Neural cell (in vitro differentiated cells): ENCODE results near the gene RNASE13. TPM values are rescaled to one million over a fixed set of nuclear protein-coding genes. Genes with fewer than 3 reads are reported as not detected.

ENCODE experiments used
- H2AFZ ChIP-seq: fragments of 200-600, 300-800 bp; sonication (generic), shearing (Covaris generic); 2 replicates; pipeline ENCODE4 v1.6.0; 2014; ENCODE audit warnings: low read depth, mild to moderate bottlenecking, antibody characterized with exemption, low read length, moderate library complexity
- H3F3A ChIP-seq: fragments of 200-600 bp; shearing (Covaris generic); 2 replicates; pipeline ENCODE4 v1.6.1; 2016; ENCODE audit warnings: mild to moderate bottlenecking, moderate library complexity, mixed read lengths, antibody characterized with exemption, low read length; ENCODE audit not compliant: insufficient read depth, poor library complexity, severe bottlenecking
- H3K27ac ChIP-seq: fragments of 200-600, 300-800 bp; sonication (generic), shearing (Covaris generic); 2 replicates; pipeline ENCODE4 v1.5.1; 2014; ENCODE audit warnings: mild to moderate bottlenecking, low read length, moderate library complexity
- H3K27me3 ChIP-seq: fragments of 300-800, 200-600 bp; sonication (generic), shearing (Covaris generic); 2 replicates; pipeline ENCODE4 v1.6.0; 2014; ENCODE audit warnings: mild to moderate bottlenecking, low read depth, low read length, moderate library complexity; ENCODE audit not compliant: insufficient read depth
- H3K36me3 ChIP-seq: fragments of 300-800, 200-600 bp; sonication (generic), shearing (Covaris generic); 2 replicates; pipeline ENCODE4 v1.5.1; 2014; ENCODE audit warnings: mild to moderate bottlenecking, antibody characterized with exemption, low read length, moderate library complexity; ENCODE audit not compliant: insufficient read depth
- H3K4me2 ChIP-seq: fragments of 300-800, 200-600 bp; sonication (generic), shearing (Covaris generic); 2 replicates; pipeline ENCODE4 v1.6.0; 2014; ENCODE audit warnings: mild to moderate bottlenecking, low read length
- H3K4me3 ChIP-seq: fragments of 300-800, 200-600 bp; sonication (generic), shearing (Covaris generic); 2 replicates; pipeline ENCODE4 v1.5.1; 2014; ENCODE audit warnings: mild to moderate bottlenecking, low read length, moderate library complexity
- H3K79me2 ChIP-seq: fragments of 200-600 bp; shearing (Covaris generic); replicated peaks from 2 replicates; pipeline ENCODE4 v1.6.0; 2014; ENCODE audit warnings: mild to moderate bottlenecking, low read length, moderate library complexity; ENCODE audit not compliant: insufficient read depth
- H3K9ac ChIP-seq: fragments of 300-800, 200-600 bp; sonication (generic), shearing (Covaris generic); 2 replicates; pipeline ENCODE4 v1.6.1; 2016; ENCODE audit warnings: mild to moderate bottlenecking, low read length, mixed read lengths
- H3K9me2 ChIP-seq: fragments of 200-600 bp; shearing (Covaris generic); 2 replicates; pipeline ENCODE4 v1.6.1; 2016; ENCODE audit warnings: mild to moderate bottlenecking, low read length, mixed read lengths; ENCODE audit not compliant: insufficient read depth
- H3K9me3 ChIP-seq: fragments of 200-600, 300-800 bp; sonication (generic), shearing (Covaris generic); 2 replicates; pipeline ENCODE4 v1.6.1; 2016; ENCODE audit warnings: mild to moderate bottlenecking, mixed run types, low read length, moderate library complexity, mixed read lengths
- H4K20me1 ChIP-seq: fragments of 200-600 bp; shearing (Covaris generic); 2 replicates; pipeline ENCODE4 v1.6.1; 2016; ENCODE audit warnings: mild to moderate bottlenecking, mixed run types; ENCODE audit not compliant: insufficient read depth
- EP300 ChIP-seq: fragments of 450-650 bp; conservative IDR thresholded peaks from 2 replicates; pipeline ENCODE4 v1.6.1; 2014; ENCODE audit warnings: antibody characterized with exemption, mild to moderate bottlenecking, moderate library complexity; ENCODE audit not compliant: poor library complexity, severe bottlenecking
- EZH2 ChIP-seq: fragments of 200-600, 300-800 bp; shearing (Covaris generic), sonication (generic); IDR thresholded peaks from 2 replicates; pipeline ENCODE4 v1.6.1; 2014; ENCODE audit warnings: antibody characterized with exemption, low read length, borderline replicate concordance, mild to moderate bottlenecking; ENCODE audit not compliant: insufficient read depth, poor library complexity, severe bottlenecking
- MXI1 ChIP-seq: fragments of 450-650 bp; conservative IDR thresholded peaks from 2 replicates; pipeline ENCODE4 v1.6.1; 2014; ENCODE audit warnings: antibody characterized with exemption, mild to moderate bottlenecking; ENCODE audit not compliant: poor library complexity, severe bottlenecking
- POLR2AphosphoS5 ChIP-seq: IDR thresholded peaks from 2 replicates; pipeline ENCODE4 v1.6.1; 2012
- RAD21 ChIP-seq: fragments of 450-650 bp; conservative IDR thresholded peaks from 2 replicates; pipeline ENCODE4 v1.6.1; 2014; ENCODE audit warnings: antibody characterized with exemption, mild to moderate bottlenecking, moderate library complexity
- SMC3 ChIP-seq: fragments of 450-650 bp; conservative IDR thresholded peaks from 2 replicates; pipeline ENCODE4 v1.6.1; 2014; ENCODE audit warnings: antibody characterized with exemption, mild to moderate bottlenecking, moderate library complexity; ENCODE audit not compliant: poor library complexity
- TAF1 ChIP-seq: IDR thresholded peaks from 2 replicates; pipeline ENCODE4 v1.6.1; 2012; ENCODE audit warnings: low read depth
- polyA plus RNA-seq: library from polyadenylated mRNA; depleted of rRNA; stranded (reverse); fragments of >200 nt; gene quantifications from 2 replicates; pipeline ENCODE4 v1.2.3, GENCODE V29; 2014
- TF ChIP-seq, protein P1 (sequence below): fragments of 450-650 bp; IDR thresholded peaks from 2 replicates; pipeline ENCODE4 v1.5.1; 2014; ENCODE audit warnings: antibody characterized with exemption, mild to moderate bottlenecking, moderate library complexity; ENCODE audit not compliant: poor library complexity, severe bottlenecking
- TF ChIP-seq, protein P2 (sequence below): IDR thresholded peaks from 2 replicates; pipeline ENCODE4 v1.6.1; 2012; ENCODE audit warnings: borderline replicate concordance

Gene RNASE13
- polyA plus RNA-seq, 1 donor from 2014 or later, result not detected

DNA sequence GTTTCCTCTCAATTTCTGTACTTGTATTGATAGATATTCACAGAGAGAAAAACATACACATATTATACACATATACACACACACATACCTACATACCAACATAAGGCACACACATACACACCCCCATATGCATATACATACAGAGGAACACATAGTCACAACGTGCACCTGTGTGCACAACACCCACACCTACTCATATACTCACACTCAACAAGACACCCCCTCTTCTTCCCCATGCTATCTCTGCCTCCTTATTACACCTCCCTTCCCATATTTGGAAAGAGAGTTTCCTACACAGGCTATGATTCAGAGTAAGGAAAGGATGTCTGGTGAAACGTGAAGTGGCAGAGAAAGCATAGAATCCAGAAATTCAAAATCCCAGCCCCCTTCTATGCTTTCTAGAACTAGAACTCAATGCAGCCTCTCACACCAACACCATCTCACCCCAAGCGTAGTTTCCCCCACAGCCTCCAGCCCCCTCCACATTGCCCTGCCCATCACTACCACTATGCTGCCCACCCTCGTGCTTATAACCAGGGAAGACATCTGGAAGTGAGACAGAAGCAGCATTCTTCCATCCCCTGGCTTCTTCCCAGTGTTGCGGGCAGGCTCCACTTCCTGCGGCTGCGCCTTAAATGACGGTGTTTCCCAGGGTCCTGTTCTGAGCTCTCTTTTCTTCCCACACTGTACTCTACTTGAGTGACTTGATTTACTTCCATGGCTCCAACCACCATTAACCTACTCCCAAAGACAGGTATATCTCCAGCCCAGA lies 25.4 kb upstream of the RNASE13 start:
- Histone ChIP-seq H3K4me2 (no peak overlapping the region), H3K79me2 (no peaks in the 10 kb centered on the region)

DNA sequence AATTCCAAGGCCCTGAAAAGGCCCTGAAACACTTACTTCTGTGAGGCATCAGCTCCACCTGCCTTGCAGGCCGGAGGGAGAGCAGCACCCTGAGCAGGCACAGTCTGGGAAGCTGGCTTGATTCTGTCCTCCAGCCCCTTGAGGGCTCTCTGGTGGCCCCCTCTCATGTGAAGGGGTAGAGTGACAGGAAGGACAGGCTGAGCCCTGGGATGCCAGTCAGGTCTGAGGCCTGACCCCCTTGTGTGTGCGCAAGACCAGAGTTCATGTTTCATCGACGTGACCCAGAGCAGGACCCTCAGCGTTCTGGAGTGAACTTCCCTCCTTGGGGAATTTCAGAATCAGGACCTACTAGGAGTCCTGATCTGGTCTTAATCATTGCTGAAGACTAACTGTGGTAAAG lies 24.3 kb upstream of the RNASE13 start:
- Histone ChIP-seq H3K9ac (no peak overlapping the region), H3K27me3 (no peaks in the 10 kb centered on the region), H3K9me3 (no peaks in the 10 kb centered on the region), H3K27ac (no peak overlapping the region), H3K79me2 (no peaks in the 10 kb centered on the region), H3K36me3 (no peaks in the 10 kb centered on the region), H3K4me3 (no peak overlapping the region), H3K9me2 (no peaks in the 10 kb centered on the region), H3F3A (no peaks in the 10 kb centered on the region), H2AFZ (no peak overlapping the region), H3K4me2 (no peak overlapping the region), H4K20me1 (no peaks in the 10 kb centered on the region)
- no peak for TF ChIP-seq EP300
- no peak for TF ChIP-seq MXI1
- no peak for TF ChIP-seq TAF1
- no peak for TF ChIP-seq POLR2AphosphoS5
- TF ChIP-seq, protein P1, sequence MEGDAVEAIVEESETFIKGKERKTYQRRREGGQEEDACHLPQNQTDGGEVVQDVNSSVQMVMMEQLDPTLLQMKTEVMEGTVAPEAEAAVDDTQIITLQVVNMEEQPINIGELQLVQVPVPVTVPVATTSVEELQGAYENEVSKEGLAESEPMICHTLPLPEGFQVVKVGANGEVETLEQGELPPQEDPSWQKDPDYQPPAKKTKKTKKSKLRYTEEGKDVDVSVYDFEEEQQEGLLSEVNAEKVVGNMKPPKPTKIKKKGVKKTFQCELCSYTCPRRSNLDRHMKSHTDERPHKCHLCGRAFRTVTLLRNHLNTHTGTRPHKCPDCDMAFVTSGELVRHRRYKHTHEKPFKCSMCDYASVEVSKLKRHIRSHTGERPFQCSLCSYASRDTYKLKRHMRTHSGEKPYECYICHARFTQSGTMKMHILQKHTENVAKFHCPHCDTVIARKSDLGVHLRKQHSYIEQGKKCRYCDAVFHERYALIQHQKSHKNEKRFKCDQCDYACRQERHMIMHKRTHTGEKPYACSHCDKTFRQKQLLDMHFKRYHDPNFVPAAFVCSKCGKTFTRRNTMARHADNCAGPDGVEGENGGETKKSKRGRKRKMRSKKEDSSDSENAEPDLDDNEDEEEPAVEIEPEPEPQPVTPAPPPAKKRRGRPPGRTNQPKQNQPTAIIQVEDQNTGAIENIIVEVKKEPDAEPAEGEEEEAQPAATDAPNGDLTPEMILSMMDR, result no peak
- TF ChIP-seq, protein P2, sequence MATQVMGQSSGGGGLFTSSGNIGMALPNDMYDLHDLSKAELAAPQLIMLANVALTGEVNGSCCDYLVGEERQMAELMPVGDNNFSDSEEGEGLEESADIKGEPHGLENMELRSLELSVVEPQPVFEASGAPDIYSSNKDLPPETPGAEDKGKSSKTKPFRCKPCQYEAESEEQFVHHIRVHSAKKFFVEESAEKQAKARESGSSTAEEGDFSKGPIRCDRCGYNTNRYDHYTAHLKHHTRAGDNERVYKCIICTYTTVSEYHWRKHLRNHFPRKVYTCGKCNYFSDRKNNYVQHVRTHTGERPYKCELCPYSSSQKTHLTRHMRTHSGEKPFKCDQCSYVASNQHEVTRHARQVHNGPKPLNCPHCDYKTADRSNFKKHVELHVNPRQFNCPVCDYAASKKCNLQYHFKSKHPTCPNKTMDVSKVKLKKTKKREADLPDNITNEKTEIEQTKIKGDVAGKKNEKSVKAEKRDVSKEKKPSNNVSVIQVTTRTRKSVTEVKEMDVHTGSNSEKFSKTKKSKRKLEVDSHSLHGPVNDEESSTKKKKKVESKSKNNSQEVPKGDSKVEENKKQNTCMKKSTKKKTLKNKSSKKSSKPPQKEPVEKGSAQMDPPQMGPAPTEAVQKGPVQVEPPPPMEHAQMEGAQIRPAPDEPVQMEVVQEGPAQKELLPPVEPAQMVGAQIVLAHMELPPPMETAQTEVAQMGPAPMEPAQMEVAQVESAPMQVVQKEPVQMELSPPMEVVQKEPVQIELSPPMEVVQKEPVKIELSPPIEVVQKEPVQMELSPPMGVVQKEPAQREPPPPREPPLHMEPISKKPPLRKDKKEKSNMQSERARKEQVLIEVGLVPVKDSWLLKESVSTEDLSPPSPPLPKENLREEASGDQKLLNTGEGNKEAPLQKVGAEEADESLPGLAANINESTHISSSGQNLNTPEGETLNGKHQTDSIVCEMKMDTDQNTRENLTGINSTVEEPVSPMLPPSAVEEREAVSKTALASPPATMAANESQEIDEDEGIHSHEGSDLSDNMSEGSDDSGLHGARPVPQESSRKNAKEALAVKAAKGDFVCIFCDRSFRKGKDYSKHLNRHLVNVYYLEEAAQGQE, result no peak
- TF ChIP-seq RAD21, result no peak
- no peak for TF ChIP-seq SMC3
- TF ChIP-seq EZH2, result no peak

More for the DNA sequence above, 25.4 kb upstream of the RNASE13 start:
- Histone ChIP-seq H3K9me3 (no peaks in the 10 kb centered on the region), H4K20me1 (no peaks in the 10 kb centered on the region), H3K27ac (no peak overlapping the region), H3K27me3 (no peaks in the 10 kb centered on the region), H3K9ac (no peak overlapping the region), H2AFZ (no peak overlapping the region), H3K9me2 (no peaks in the 10 kb centered on the region), H3F3A (no peaks in the 10 kb centered on the region), H3K4me3 (no peak overlapping the region), H3K36me3 (no peaks in the 10 kb centered on the region)
- TF ChIP-seq TAF1 (no peak), RAD21 (no peak), SMC3 (no peak), POLR2AphosphoS5 (no peak), EZH2 (no peak), EP300 (no peak), MXI1 (no peak)
- TF ChIP-seq, protein P2, result no peak
- TF ChIP-seq, protein P1, result no peak
